ENCODE results near the gene PPM1L.

Gene PPM1L

DNA sequence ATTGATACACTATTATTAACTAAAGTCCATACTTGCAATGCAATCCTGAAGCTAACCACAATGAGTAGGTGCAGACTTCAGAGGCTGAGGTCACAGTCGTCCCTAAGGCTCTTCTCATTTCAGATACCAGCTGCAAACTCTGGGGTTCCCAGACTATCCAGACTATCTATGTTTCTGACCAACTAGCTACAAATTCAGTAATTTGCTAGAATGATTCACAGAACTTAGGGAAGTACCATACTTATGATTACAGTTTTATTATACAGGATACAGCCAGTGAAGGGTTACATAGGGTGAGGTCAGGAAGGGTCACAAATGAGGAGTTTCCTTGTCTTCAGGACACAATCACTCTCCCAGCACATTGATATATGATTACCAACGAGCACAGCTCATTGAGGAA is 36.5 kb downstream of the PPM1L start:
- FAIRE-seq = no peak
- TF ChIP-seq, protein P1, sequence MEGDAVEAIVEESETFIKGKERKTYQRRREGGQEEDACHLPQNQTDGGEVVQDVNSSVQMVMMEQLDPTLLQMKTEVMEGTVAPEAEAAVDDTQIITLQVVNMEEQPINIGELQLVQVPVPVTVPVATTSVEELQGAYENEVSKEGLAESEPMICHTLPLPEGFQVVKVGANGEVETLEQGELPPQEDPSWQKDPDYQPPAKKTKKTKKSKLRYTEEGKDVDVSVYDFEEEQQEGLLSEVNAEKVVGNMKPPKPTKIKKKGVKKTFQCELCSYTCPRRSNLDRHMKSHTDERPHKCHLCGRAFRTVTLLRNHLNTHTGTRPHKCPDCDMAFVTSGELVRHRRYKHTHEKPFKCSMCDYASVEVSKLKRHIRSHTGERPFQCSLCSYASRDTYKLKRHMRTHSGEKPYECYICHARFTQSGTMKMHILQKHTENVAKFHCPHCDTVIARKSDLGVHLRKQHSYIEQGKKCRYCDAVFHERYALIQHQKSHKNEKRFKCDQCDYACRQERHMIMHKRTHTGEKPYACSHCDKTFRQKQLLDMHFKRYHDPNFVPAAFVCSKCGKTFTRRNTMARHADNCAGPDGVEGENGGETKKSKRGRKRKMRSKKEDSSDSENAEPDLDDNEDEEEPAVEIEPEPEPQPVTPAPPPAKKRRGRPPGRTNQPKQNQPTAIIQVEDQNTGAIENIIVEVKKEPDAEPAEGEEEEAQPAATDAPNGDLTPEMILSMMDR (IDR thresholded peaks at IDR 0.05; ENCODE audit: insufficient read depth, missing control alignments) = no peak

DNA sequence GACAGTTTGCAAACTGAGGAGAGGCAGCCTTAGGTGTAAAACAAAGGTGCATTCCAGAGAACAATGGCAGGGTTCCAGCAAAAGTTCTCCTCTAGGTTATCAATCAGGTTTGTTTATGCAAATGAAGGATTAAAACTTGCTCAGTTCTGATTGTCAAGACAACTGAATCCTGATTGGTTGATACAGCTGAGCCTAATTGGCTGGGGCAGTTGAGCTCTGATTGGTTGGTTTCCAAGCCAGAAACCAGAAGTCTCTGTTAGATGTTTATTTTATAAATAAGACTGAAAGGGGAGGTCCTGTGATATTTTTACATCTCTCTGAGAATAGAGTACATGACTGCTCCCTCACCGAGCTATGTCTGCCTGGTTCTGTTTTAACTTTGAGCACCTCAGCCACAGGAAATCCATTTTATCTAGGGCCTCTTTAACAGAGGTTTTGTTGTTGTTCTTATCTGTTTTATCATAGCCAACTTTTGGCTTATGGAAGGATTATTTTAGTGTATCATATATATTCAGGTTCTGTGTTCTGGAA is 37.8 kb downstream of the PPM1L start:
- FAIRE-seq (no peak), DNase-seq (ENCODE audit: insufficient read length, low spot score) (no peak)
- TF ChIP-seq, protein P1 (IDR thresholded peaks at IDR 0.05; ENCODE audit: insufficient read depth, missing control alignments) = no peak

More for the DNA sequence above, 36.5 kb downstream of the PPM1L start:
- no peak for DNase-seq (ENCODE audit: insufficient read length, low spot score)

DNA sequence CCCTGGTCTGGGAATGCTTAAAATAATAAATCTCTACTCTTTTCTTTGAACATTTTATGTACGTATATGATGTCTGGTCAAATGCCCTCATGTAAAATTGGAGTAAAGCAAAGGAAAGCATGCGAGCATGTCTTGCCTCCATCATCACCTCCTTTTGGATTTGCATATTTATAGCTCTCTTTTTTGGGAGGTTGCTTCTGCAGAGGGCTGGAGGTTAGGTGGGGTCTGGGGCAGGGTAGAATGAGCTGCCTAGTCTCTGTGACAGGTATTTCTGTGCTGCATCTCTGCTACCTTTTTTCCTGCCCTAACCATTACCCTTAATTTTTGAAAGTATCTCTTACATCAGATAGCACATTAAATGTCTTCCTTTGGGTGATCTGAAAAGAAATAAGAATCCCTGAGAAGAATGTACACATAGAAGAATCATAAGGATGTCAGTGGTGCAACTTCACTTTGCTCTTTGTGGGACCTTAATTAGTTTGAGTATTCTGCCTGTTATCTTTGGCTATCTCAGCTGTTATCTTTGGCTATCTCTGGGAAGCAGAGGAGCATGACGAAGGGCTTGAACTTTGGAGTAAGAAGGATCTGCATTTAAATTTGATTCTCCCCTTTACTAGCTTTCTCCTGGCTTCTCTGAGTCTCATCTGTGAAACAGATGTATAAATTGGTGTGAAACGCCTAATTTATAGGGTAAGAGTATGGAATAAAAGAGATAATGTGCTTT is 40.2 kb downstream of the PPM1L start:
- DNase-seq (ENCODE audit: insufficient read length, low spot score) (no peak), FAIRE-seq (no peak)
- TF ChIP-seq, protein P1 (IDR thresholded peaks at IDR 0.05; ENCODE audit: insufficient read depth, missing control alignments) = no peak

DNA sequence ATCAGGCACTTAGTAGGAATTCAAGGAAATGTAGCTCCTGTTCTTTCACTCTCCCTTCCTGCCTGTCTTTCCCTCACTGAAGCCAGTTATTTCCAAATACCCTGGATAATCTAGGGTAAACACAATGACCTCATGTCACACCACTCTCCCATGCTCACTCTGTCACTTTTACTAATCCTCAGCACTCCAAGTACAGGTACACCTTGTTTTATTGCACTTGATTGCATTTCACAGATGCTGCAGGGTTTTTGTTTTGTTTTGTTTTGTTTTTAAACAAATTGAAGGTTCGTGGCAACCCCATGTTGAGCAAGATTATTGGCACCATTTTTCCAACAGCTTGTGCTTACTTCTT is 40.8 kb downstream of the PPM1L start:
- TF ChIP-seq, protein P1 (IDR thresholded peaks at IDR 0.05; ENCODE audit: insufficient read depth, missing control alignments) = no peak
- FAIRE-seq (no peak), DNase-seq (ENCODE audit: insufficient read length, low spot score) (no peak)

DNA sequence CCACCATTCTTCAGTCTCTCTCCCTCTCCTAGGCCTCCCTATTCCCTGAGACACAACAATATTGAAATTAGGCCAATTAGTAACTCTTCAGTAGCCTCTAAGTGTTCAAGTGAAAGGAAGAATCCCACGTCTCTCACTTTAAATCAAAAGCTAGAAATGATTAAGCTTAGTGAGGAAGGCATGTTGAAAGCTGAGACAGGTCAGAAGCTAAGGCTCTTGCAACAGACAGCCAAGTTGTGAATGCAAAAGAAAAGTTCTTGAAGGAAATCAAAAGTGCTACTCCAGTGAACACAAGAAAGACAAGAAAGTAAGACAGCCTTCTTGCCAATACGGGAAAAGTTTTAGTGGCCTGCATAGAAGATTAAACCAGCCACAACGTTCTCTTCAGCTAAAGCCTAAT is 41.3 kb downstream of the PPM1L start:
- TF ChIP-seq, protein P1 (IDR thresholded peaks at IDR 0.05; ENCODE audit: insufficient read depth, missing control alignments) = no peak
- FAIRE-seq (no peak), DNase-seq (ENCODE audit: insufficient read length, low spot score) (no peak)

DNA sequence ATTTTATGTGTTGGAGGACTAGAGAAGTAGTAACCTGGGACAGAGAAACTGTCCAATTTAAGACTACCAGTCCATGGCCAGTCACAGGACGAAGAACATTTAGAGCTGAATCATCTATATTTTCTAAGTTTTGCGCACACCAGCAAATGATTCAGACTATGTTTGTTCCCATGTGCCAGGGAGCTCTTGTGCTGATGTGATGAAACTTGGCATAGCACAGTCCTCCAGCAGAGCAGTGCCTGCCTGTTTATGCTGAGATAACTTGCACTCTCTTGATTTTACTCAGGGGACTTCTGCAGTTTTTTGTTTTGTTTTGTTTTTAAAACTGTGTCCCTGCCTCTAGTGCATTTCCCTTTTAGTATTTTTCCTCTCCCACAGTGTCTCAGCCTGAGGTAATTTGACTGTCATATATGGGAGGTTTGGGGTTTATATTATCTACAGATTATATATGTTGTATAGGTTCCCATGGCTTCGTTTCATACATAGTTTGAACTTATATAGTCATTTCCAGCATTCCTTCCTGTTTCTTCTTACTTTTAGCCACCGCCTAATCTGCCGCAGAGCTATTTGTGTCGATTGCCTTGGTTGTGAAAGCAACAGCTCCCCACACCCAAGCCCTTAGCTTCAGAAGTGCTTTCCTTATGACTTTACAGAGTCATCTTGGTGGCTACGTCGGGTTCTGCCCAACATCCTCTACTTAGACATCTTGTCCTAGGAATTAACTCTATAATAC is 45.5 kb downstream of the PPM1L start:
- no peak for DNase-seq (ENCODE audit: insufficient read length, low spot score)
- TF ChIP-seq, protein P1 (IDR thresholded peaks at IDR 0.05; ENCODE audit: insufficient read depth, missing control alignments) = no peak
- FAIRE-seq = no peak

DNA sequence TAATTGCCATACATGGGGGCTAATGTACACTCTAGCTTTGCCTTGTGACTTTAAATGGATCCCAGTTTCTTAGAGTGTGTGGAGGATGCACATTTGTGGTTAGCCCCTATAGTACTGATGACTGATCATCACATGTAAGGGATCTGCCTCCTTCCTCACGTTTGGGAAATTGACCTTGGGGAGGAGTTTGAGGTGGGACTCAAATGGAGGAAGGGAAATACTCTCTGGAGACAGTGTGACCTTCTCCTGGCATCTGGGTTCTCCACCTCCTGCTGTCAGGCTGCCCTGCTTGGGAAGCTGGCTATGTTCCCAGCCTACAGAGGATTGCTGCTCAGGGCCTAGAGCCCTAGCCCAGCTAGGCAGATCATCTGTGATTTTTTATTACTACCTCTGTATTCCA is 48.7 kb downstream of the PPM1L start:
- FAIRE-seq (no peak), DNase-seq (ENCODE audit: insufficient read length, low spot score) (no peak)
- TF ChIP-seq, protein P1 (IDR thresholded peaks at IDR 0.05; ENCODE audit: insufficient read depth, missing control alignments) = no peak
